PC-9 (cell line): Measurements from ENCODE around the gene LENG1.

ENCODE experiments used
- CTCF ChIP-seq: fragments of 200-600 bp; sonication (generic); conservative IDR thresholded peaks from 2 replicates; pipeline ENCODE4 v1.6.1; 2017; ENCODE audit warnings: mixed run types, antibody characterized with exemption, mild to moderate bottlenecking, moderate library complexity
- EZH2 ChIP-seq: fragments of 200-600 bp; sonication (generic); IDR thresholded peaks from 2 replicates; pipeline ENCODE4 v1.8.0; 2017; ENCODE audit warnings: antibody characterized with exemption, low read depth

GRCh38 chr19:54191011-54191810 is 31.7 kb upstream of the LENG1 start, which contains the start of gene TSEN34:
- TF ChIP-seq CTCF = no peak
- no peak for TF ChIP-seq EZH2
